Activated naive CD4-positive, alpha-beta T cell treated with anti-CD3 and anti-CD28 coated beads, Interleukin-2, amount 50 U/mL, for 24 hours (primary cell): ENCODE measurements around the gene PLP2.

Source experiments
- H3K27ac Mint-ChIP-seq: one replicate; pipeline ENCODE4 v1.8.0; 2021; ENCODE audit warnings: mild to moderate bottlenecking, mixed read lengths
- H3K27me3 Mint-ChIP-seq: one replicate; pipeline ENCODE4 v1.8.0; 2021; ENCODE audit warnings: mixed read lengths
- H3K36me3 Mint-ChIP-seq: one replicate; pipeline ENCODE4 v1.8.0; 2021; ENCODE audit warnings: mixed read lengths
- H3K4me1 Mint-ChIP-seq: one replicate; pipeline ENCODE4 v1.8.0; 2021; ENCODE audit warnings: mixed read lengths
- H3K4me3 Mint-ChIP-seq: one replicate; pipeline ENCODE4 v1.8.0; 2021; ENCODE audit warnings: mild to moderate bottlenecking, mixed read lengths
- H3K9me3 Mint-ChIP-seq: one replicate; pipeline ENCODE4 v1.8.0; 2021; ENCODE audit warnings: mixed read lengths

The PLP2 gene

DNA sequence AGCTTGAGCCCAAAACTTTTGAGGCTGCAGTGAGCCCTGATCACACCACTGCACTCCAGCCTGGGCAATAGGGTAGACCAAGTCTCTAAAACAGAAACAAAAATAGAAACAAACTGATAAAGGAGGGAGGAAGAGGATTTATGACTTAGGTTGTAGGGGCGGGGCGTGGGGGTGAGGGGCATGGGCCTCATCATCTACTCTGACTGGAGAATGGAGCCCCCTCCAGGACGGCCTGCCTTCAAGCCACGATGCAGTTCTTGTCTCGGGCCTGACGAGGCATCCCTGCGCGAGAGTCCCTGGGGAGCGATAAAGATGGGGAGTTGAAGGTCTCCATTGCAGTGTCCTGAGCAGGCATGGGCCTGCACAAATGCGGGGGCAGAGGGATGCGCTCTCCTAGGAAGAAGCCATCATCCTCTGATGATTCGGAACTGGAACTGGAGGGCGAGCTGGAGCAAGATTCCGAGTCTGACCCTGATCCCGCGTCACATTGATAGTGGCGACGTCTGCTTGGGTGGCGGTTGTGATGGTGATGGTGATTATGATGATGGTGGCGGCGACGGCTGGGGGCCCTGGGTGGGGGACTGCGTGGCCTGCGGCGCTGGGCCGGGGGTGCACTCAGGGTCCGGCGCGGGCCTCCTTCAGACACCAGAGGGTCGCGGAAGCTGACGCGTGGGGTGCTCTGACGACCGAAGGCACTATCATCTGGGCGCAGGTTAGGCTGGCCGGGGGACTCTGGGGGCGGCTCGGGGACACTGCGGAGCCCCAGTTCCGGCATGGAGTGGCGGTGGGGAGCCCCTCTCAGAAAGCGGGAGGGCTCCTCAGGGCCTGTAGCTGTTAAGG, 4.0 kb downstream of the PLP2 start:
- Mint-ChIP-seq H3K4me1 (peaks cover 10% of the 10 kb centered on the region), H3K36me3 (peaks cover under 1% of the 10 kb centered on the region), H3K27me3 (no peaks in the 10 kb centered on the region), H3K9me3 (no peaks in the 10 kb centered on the region), H3K4me3 (no peak overlapping the region), H3K27ac (no peak overlapping the region)

- Mint-ChIP-seq H3K4me3 (no peak overlapping the region), H3K4me1 (peaks cover 10% of the 10 kb centered on the region), H3K27ac (no peak overlapping the region), H3K36me3 (peaks cover 2% of the 10 kb centered on the region), H3K27me3 (no peaks in the 10 kb centered on the region), H3K9me3 (no peaks in the 10 kb centered on the region)
Observed at GRCh38 chrX:49176421-49177326, 5.0 kb downstream of the PLP2 start.

DNA sequence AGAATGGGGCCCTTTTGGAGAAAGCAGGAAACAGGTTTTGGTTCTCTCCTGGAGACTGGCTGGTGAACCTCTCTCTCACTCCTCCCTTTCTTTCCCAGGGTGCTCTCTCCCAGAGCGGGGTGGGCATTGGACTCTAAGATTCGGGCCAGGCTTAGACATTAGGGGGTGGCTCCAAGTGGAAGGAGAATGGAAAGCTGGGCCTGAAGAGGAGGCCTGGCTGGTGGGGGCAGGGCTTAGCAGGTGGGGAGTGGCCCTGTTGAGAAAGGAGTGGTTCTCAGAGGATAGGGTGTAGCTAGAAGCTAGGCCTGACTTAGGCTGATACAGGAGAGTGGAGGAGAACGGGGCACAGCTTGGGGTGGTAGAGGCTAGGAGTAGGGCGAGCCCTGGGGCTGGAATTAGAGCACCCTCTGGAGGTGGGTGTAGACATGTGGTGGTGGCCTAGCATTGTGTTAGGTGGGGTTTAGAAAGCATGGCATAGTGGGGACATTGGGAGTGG, 5.7 kb downstream of the PLP2 start:
- H3K36me3 Mint-ChIP-seq: peaks cover 2% of the 10 kb centered on the region

DNA sequence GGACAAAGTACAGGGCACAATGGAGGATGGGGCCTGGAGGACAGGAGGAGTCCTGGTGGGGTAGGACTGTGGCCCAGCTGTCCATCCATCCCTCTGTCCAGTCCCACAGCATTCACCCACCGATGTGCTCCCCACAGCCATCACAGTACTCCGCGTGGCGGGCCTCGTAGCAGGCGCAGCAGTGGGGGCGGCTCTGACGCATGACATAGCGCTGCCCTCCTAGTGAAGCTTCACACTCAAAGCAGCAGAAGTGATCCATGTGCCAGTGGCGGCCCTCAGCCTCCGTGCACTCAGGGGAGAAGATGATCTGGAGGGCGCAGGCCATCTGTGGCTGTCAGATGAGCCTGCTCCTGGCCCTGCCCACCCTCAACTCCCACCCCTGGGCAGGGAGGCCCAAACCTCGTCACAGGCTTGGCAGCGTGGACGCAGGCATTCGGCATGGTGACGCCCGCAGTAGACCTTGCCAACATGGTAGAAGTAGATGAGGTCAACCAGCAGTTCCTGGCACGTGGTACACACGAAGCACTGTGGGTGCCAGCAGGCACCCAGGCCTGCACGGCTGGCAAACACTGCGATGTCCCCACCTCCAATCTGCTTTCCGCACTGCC, 6.3 kb downstream of the PLP2 start:
- H3K4me1 Mint-ChIP-seq: peaks cover 5% of the 10 kb centered on the region
- H3K27me3 Mint-ChIP-seq: no peaks in the 10 kb centered on the region
- no peak overlapping the region for H3K27ac Mint-ChIP-seq
- H3K9me3 Mint-ChIP-seq: no peaks in the 10 kb centered on the region
- H3K36me3 Mint-ChIP-seq: peaks cover 2% of the 10 kb centered on the region
- H3K4me3 Mint-ChIP-seq: no peak overlapping the region

More for the DNA sequence above, 5.7 kb downstream of the PLP2 start:
- no peaks in the 10 kb centered on the region for H3K27me3 Mint-ChIP-seq
- H3K4me3 Mint-ChIP-seq: no peak overlapping the region
- no peaks in the 10 kb centered on the region for H3K9me3 Mint-ChIP-seq
- peaks cover 10% of the 10 kb centered on the region for H3K4me1 Mint-ChIP-seq
- H3K27ac Mint-ChIP-seq: no peak overlapping the region

GRCh38 chrX:49178537-49178936, 6.8 kb downstream of the PLP2 start:
- Mint-ChIP-seq H3K9me3 (no peaks in the 10 kb centered on the region), H3K27me3 (no peaks in the 10 kb centered on the region), H3K4me3 (no peak overlapping the region), H3K27ac (no peak overlapping the region), H3K36me3 (peaks cover 2% of the 10 kb centered on the region), H3K4me1 (no peaks in the 10 kb centered on the region)

DNA sequence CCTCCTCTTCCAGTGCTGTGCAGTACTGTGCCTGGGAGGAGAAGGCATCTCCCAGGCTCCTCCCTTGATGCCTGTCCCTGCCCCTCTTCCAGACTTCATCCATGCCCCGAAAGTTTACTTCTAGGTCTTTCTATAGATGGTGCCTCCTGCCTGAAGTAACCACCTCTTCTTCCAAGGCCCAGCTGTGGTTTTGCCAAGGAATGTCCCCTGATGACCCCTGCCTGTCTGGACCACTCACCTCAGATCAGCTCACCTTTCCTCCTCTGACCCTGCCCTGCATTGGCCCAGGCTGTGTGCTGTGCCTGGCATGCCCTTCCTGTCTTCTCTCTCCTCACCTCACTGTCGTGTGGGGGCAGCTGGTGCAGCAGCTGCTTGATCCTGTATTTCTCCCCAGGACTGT, 7.7 kb downstream of the PLP2 start:
- no peaks in the 10 kb centered on the region for H3K9me3 Mint-ChIP-seq
- H3K4me1 Mint-ChIP-seq: no peaks in the 10 kb centered on the region
- H3K36me3 Mint-ChIP-seq: peaks cover 2% of the 10 kb centered on the region
- no peak overlapping the region for H3K27ac Mint-ChIP-seq
- H3K4me3 Mint-ChIP-seq: no peak overlapping the region
- no peaks in the 10 kb centered on the region for H3K27me3 Mint-ChIP-seq

DNA sequence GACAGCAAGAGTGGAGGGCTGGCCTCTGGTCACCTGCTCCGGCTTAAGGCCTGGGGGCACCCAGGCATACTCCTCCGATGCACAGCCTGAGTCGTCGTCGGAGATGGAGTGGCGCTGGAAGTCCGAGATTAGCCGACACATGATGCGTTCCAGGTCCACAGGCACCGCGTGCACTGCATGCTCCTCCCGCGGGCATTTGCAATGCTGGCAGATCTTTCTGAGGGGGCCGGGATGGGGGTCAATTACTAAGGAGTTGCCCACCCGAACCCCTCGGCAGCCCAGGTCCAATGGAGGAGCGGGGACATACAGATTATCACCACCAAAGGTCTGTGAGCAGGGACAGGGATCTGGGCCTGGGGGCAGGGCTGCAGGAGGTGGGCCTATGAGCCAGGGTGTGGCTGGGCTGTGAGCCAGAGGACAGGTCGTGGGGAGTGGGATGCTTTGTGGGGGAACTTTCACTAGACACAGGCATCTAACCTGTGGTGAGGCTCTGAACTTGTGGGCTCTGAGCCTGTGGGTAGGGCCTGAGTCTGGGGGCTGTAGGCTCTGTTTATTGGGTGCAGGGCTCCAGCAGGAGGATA, 12.1 kb downstream of the PLP2 start:
- H3K4me3 Mint-ChIP-seq: no peak overlapping the region
- peak overlapping the region; percentile 59 for H3K27ac Mint-ChIP-seq
- H3K4me1 Mint-ChIP-seq: no peaks in the 10 kb centered on the region
- H3K36me3 Mint-ChIP-seq: peaks cover 2% of the 10 kb centered on the region
- no peaks in the 10 kb centered on the region for H3K9me3 Mint-ChIP-seq
- H3K27me3 Mint-ChIP-seq: no peaks in the 10 kb centered on the region

- Mint-ChIP-seq H3K36me3 (peaks cover 2% of the 10 kb centered on the region), H3K27ac (peak overlapping the region; percentile 59), H3K9me3 (no peaks in the 10 kb centered on the region), H3K4me3 (peak overlapping the region; percentile 81), H3K27me3 (no peaks in the 10 kb centered on the region), H3K4me1 (no peaks in the 10 kb centered on the region)
Observed at GRCh38 chrX:49184294-49185281, 12.9 kb downstream of the PLP2 start.

- Mint-ChIP-seq H3K9me3 (no peaks in the 10 kb centered on the region), H3K36me3 (no peaks in the 10 kb centered on the region), H3K27me3 (no peaks in the 10 kb centered on the region), H3K4me3 (peak within 1 kb of the TSS; percentile 81), H3K4me1 (peaks cover 6% of the 10 kb centered on the region), H3K27ac (peak within 1 kb of the TSS; percentile 46)
Observed at GRCh38 chrX:49186125-49187027, 14.7 kb downstream of the PLP2 start, which contains the start of gene PRICKLE3. PRICKLE3 (minus strand) TSS chrX:49186373; CDS start chrX:49186297, 76 bp downstream.

DNA sequence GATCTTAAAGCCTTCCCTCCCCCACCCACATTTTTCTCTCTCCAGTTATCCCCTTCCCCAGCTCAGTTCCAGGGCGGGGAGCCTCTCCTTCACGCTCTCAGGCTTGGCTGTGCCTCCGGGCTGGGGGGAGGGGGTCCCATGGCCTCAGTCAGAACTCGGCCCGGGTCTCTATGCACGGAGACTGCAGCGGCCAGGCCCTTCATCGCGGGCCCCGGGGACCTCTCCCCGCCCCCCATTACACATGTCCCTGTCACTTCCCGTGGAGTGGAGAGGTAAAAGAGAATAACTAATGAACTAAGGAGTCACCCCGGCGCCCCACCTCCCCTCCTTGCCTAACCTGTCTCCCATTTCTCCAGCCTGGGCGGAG, 15.3 kb downstream of the PLP2 start:
- no peak overlapping the region for H3K4me3 Mint-ChIP-seq
- peaks cover 6% of the 10 kb centered on the region for H3K4me1 Mint-ChIP-seq
- H3K36me3 Mint-ChIP-seq: no peaks in the 10 kb centered on the region
- H3K27me3 Mint-ChIP-seq: no peaks in the 10 kb centered on the region
- no peak overlapping the region for H3K27ac Mint-ChIP-seq
- H3K9me3 Mint-ChIP-seq: no peaks in the 10 kb centered on the region

- Mint-ChIP-seq H3K27me3 (no peaks in the 10 kb centered on the region), H3K36me3 (no peaks in the 10 kb centered on the region), H3K4me1 (peaks cover 9% of the 10 kb centered on the region), H3K27ac (no peak overlapping the region), H3K4me3 (no peak overlapping the region), H3K9me3 (no peaks in the 10 kb centered on the region)
Observed at GRCh38 chrX:49187526-49187925, 15.8 kb downstream of the PLP2 start.

DNA sequence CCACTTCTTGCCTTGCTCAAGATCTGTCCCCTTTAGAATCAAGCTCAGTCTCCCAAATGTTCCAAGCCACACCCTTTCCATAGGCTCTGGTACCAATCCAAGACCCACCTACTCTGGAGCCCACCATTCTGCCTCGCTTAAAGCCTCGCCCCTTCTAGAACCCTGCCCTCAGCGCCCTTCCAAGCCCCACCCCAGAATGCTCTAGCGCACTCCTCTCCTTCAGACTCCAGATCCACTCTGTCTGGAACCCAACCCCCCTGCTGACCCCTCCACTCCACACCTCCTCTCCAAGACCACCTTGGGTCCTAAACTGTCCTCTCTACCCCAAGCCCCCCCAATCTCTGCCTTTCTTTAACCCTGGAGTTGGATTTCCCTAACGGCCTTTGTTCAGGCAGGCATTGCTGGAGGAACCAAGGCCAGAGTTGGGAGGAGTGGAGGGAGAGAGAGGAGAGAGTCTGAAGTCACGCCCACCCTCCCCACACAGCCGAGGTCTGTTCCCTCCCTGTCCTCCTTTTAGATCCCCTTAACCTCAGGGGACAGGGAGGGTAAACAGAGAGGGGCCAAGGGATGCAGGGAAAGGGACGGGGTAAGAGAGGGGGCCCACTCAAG, 16.9 kb downstream of the PLP2 start:
- Mint-ChIP-seq H3K36me3 (no peaks in the 10 kb centered on the region), H3K27me3 (no peaks in the 10 kb centered on the region), H3K27ac (no peak overlapping the region), H3K4me1 (peaks cover 18% of the 10 kb centered on the region), H3K9me3 (no peaks in the 10 kb centered on the region), H3K4me3 (no peak overlapping the region)

DNA sequence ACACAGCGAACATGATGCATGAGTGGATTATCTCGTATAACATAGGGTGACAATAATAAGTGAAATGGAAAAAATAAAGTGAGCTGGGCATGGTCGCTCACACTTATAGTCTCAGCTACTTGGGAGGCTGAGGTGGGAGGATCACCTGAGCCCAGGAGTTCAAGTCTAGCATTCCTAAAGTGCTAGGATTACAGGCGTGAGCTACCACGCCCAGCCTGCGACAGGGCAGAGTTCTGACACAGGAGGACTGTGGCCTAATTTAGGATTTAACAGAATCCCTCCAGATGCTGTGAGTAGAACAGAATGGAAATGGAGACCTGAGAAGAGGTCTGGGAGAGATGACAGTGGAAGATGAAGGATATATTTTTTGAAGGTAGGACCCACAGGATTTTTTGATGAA, 17.9 kb downstream of the PLP2 start:
- Mint-ChIP-seq H3K4me3 (peak overlapping the region; percentile 76), H3K4me1 (peaks cover 24% of the 10 kb centered on the region), H3K27ac (peak overlapping the region; percentile 23), H3K9me3 (no peaks in the 10 kb centered on the region), H3K27me3 (no peaks in the 10 kb centered on the region), H3K36me3 (no peaks in the 10 kb centered on the region)
